ENCODE data around the gene TAS2R14. TPM values are rescaled to one million over a fixed set of nuclear protein-coding genes. Genes with fewer than 3 reads are reported as not detected.

The TAS2R14 gene
- total RNA-seq, 1 experiment from 2014 or later, result 1.3 TPM

DNA sequence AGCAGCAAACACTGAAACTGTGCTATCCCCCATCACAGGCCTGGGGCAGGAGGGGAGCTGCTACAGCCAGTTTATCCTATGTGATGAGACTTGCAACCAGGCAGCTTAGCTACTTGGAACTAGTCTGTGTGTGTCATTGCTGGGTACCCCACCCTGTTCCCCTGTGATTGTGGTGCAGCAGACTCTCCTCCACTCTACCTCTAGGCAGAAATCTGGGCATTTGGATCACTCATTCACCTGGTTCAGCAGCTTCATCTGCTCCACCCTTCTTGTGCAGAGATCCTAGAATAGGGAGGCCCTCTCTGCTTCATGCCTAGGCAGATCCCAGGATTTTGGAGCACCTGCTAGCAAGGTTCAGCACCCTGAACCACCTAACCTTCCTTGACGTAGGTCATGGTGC, 38.5 kb downstream of the TAS2R14 start:
- no peak overlapping the region for H3K4me3 Mint-ChIP-seq
- ChIA-PET CTCF (interaction anchor here (0.6 kb wide), 1 partner anchor 78 kb away, joined by 3 read pairs; no protein-coding TSS in a partner anchor), POLR2A (no interaction called here)
- H3K9me3 Mint-ChIP-seq, result peaks cover 34% of the 10 kb centered on the region
- DNase-seq (ENCODE audit: low spot score) (no peak), ATAC-seq (no peak)
- no peaks in the 10 kb centered on the region for H3K27me3 Mint-ChIP-seq (ENCODE audit: low read depth)
- no peak for TF ChIP-seq ZNF423 (CRISPR knock-in tag; IDR thresholded peaks at IDR 0.05)
- TF ChIP-seq SOX15 (CRISPR knock-in tag; IDR thresholded peaks at IDR 0.05), result no peak
- TF ChIP-seq EMX1 (CRISPR knock-in tag; IDR thresholded peaks at IDR 0.05), result no peak
- TF ChIP-seq CREB1 (CRISPR knock-in tag; IDR thresholded peaks at IDR 0.05), result no peak
- TF ChIP-seq IRF2 (CRISPR knock-in tag; IDR thresholded peaks at IDR 0.05; ENCODE audit: borderline replicate concordance, low read depth), result no peak
- no peak for TF ChIP-seq ELF4 (CRISPR knock-in tag; IDR thresholded peaks at IDR 0.05; ENCODE audit: low read depth)
- TF ChIP-seq, protein P1, sequence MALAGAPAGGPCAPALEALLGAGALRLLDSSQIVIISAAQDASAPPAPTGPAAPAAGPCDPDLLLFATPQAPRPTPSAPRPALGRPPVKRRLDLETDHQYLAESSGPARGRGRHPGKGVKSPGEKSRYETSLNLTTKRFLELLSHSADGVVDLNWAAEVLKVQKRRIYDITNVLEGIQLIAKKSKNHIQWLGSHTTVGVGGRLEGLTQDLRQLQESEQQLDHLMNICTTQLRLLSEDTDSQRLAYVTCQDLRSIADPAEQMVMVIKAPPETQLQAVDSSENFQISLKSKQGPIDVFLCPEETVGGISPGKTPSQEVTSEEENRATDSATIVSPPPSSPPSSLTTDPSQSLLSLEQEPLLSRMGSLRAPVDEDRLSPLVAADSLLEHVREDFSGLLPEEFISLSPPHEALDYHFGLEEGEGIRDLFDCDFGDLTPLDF (CRISPR knock-in tag; IDR thresholded peaks at IDR 0.05), result no peak
- TF ChIP-seq ZNF416 (CRISPR knock-in tag; IDR thresholded peaks at IDR 0.05), result no peak
- TF ChIP-seq KAT7 (CRISPR knock-in tag; IDR thresholded peaks at IDR 0.05; ENCODE audit: borderline replicate concordance), result no peak
- TF ChIP-seq, protein P2, sequence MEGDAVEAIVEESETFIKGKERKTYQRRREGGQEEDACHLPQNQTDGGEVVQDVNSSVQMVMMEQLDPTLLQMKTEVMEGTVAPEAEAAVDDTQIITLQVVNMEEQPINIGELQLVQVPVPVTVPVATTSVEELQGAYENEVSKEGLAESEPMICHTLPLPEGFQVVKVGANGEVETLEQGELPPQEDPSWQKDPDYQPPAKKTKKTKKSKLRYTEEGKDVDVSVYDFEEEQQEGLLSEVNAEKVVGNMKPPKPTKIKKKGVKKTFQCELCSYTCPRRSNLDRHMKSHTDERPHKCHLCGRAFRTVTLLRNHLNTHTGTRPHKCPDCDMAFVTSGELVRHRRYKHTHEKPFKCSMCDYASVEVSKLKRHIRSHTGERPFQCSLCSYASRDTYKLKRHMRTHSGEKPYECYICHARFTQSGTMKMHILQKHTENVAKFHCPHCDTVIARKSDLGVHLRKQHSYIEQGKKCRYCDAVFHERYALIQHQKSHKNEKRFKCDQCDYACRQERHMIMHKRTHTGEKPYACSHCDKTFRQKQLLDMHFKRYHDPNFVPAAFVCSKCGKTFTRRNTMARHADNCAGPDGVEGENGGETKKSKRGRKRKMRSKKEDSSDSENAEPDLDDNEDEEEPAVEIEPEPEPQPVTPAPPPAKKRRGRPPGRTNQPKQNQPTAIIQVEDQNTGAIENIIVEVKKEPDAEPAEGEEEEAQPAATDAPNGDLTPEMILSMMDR (IDR thresholded peaks at IDR 0.05), result no peak
- TF ChIP-seq, protein P3, sequence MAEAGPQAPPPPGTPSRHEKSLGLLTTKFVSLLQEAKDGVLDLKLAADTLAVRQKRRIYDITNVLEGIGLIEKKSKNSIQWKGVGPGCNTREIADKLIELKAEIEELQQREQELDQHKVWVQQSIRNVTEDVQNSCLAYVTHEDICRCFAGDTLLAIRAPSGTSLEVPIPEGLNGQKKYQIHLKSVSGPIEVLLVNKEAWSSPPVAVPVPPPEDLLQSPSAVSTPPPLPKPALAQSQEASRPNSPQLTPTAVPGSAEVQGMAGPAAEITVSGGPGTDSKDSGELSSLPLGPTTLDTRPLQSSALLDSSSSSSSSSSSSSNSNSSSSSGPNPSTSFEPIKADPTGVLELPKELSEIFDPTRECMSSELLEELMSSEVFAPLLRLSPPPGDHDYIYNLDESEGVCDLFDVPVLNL (CRISPR knock-in tag; IDR thresholded peaks at IDR 0.05; ENCODE audit: borderline replicate concordance, low read depth), result no peak
- no peak for TF ChIP-seq ZNF219 (CRISPR knock-in tag; IDR thresholded peaks at IDR 0.05; ENCODE audit: borderline replicate concordance)
- TF ChIP-seq SMAD3 (CRISPR knock-in tag; IDR thresholded peaks at IDR 0.05; ENCODE audit: borderline replicate concordance), result no peak
- TF ChIP-seq ZNF396 (CRISPR knock-in tag; IDR thresholded peaks at IDR 0.05; ENCODE audit: borderline replicate concordance), result no peak
- TF ChIP-seq GTF2I (CRISPR knock-in tag; conservative IDR thresholded peaks at IDR 0.05), result no peak
- TF ChIP-seq GABPB1 (CRISPR knock-in tag; IDR thresholded peaks at IDR 0.05), result no peak
- TF ChIP-seq ZNF317 (CRISPR knock-in tag; IDR thresholded peaks at IDR 0.05; ENCODE audit: borderline replicate concordance, low read depth), result no peak
- no peaks in the 10 kb centered on the region for H3K4me1 Mint-ChIP-seq
- H3K36me3 Mint-ChIP-seq, result peaks cover 27% of the 10 kb centered on the region
- H3K27ac Mint-ChIP-seq, result no peak overlapping the region

DNA sequence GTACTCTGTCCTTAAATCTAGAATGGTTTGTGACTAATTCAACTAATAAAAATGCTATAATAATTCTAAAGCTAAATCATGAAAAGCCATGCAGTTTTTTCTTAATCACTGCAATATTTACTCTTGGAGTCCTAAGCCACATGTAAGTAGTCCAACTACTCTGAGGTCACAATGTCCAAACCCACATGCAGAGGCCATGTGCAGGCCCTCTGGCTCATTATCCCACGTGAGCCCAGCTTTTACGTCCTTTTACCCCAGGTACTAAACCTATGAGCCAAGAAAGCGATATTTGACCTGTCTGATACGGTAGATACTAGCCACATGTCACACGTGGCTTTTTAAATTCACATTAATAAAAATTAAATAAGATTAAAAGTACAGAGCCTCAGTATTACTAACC, 42.2 kb downstream of the TAS2R14 start:
- no peaks in the 10 kb centered on the region for H3K4me1 Mint-ChIP-seq
- H3K9me3 Mint-ChIP-seq, result peaks cover 7% of the 10 kb centered on the region
- H3K27ac Mint-ChIP-seq, result no peak overlapping the region
- ATAC-seq (no peak), DNase-seq (ENCODE audit: low spot score) (no peak)
- ChIA-PET CTCF (no interaction called here), POLR2A (no interaction called here)
- H3K27me3 Mint-ChIP-seq (ENCODE audit: low read depth), result no peaks in the 10 kb centered on the region
- peaks cover 6% of the 10 kb centered on the region for H3K36me3 Mint-ChIP-seq
- H3K4me3 Mint-ChIP-seq, result no peak overlapping the region
- no peak for TF ChIP-seq ZNF317 (CRISPR knock-in tag; IDR thresholded peaks at IDR 0.05; ENCODE audit: borderline replicate concordance, low read depth)
- no peak for TF ChIP-seq NFATC4 (CRISPR knock-in tag; IDR thresholded peaks at IDR 0.05)
- no peak for TF ChIP-seq ZNF416 (CRISPR knock-in tag; IDR thresholded peaks at IDR 0.05)
- TF ChIP-seq, protein P1 (CRISPR knock-in tag; IDR thresholded peaks at IDR 0.05), result no peak
- no peak for TF ChIP-seq ATF1 (CRISPR knock-in tag; IDR thresholded peaks at IDR 0.05)
- TF ChIP-seq TEAD1 (CRISPR knock-in tag; IDR thresholded peaks at IDR 0.05), result no peak
- no peak for TF ChIP-seq ZNF121 (CRISPR knock-in tag; IDR thresholded peaks at IDR 0.05)
- TF ChIP-seq, protein P4, sequence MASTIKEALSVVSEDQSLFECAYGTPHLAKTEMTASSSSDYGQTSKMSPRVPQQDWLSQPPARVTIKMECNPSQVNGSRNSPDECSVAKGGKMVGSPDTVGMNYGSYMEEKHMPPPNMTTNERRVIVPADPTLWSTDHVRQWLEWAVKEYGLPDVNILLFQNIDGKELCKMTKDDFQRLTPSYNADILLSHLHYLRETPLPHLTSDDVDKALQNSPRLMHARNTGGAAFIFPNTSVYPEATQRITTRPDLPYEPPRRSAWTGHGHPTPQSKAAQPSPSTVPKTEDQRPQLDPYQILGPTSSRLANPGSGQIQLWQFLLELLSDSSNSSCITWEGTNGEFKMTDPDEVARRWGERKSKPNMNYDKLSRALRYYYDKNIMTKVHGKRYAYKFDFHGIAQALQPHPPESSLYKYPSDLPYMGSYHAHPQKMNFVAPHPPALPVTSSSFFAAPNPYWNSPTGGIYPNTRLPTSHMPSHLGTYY (CRISPR knock-in tag; IDR thresholded peaks at IDR 0.05), result no peak
- no peak for TF ChIP-seq ZNF263 (CRISPR knock-in tag; IDR thresholded peaks at IDR 0.05; ENCODE audit: low read depth)
- TF ChIP-seq, protein P5, sequence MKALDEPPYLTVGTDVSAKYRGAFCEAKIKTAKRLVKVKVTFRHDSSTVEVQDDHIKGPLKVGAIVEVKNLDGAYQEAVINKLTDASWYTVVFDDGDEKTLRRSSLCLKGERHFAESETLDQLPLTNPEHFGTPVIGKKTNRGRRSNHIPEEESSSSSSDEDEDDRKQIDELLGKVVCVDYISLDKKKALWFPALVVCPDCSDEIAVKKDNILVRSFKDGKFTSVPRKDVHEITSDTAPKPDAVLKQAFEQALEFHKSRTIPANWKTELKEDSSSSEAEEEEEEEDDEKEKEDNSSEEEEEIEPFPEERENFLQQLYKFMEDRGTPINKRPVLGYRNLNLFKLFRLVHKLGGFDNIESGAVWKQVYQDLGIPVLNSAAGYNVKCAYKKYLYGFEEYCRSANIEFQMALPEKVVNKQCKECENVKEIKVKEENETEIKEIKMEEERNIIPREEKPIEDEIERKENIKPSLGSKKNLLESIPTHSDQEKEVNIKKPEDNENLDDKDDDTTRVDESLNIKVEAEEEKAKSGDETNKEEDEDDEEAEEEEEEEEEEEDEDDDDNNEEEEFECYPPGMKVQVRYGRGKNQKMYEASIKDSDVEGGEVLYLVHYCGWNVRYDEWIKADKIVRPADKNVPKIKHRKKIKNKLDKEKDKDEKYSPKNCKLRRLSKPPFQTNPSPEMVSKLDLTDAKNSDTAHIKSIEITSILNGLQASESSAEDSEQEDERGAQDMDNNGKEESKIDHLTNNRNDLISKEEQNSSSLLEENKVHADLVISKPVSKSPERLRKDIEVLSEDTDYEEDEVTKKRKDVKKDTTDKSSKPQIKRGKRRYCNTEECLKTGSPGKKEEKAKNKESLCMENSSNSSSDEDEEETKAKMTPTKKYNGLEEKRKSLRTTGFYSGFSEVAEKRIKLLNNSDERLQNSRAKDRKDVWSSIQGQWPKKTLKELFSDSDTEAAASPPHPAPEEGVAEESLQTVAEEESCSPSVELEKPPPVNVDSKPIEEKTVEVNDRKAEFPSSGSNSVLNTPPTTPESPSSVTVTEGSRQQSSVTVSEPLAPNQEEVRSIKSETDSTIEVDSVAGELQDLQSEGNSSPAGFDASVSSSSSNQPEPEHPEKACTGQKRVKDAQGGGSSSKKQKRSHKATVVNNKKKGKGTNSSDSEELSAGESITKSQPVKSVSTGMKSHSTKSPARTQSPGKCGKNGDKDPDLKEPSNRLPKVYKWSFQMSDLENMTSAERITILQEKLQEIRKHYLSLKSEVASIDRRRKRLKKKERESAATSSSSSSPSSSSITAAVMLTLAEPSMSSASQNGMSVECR (CRISPR knock-in tag; IDR thresholded peaks at IDR 0.05; ENCODE audit: borderline replicate concordance), result no peak
- no peak for TF ChIP-seq ZNF138 (CRISPR knock-in tag; conservative IDR thresholded peaks at IDR 0.05)
- no peak for TF ChIP-seq EMX1 (CRISPR knock-in tag; IDR thresholded peaks at IDR 0.05)

Measured in WTC11 (cell line).